Smooth muscle cell (in vitro differentiated cells): Measurements from ENCODE around the gene TRPT1. TPM values are rescaled to one million over a fixed set of nuclear protein-coding genes. Genes with fewer than 3 reads are reported as not detected.

Experiments used
- DNase-seq: peaks from one replicate; lab custom pipeline; 2025; ENCODE audit not compliant: unreplicated experiment; lab: John Stamatoyannopoulos, UW
- H2AFZ ChIP-seq: fragments of 200-600 bp; sonication (generic); 2 replicates; pipeline ENCODE4 v1.6.0; 2016; ENCODE audit warnings: antibody characterized with exemption, low read depth, mild to moderate bottlenecking
- H3F3A ChIP-seq: fragments of 200-600 bp; sonication (generic); 2 replicates; pipeline ENCODE4 v1.6.0; 2017; ENCODE audit warnings: antibody characterized with exemption, low read depth
- H3K27ac ChIP-seq: fragments of 200-600 bp; sonication (generic); 2 replicates; pipeline ENCODE4 v1.5.1; 2016; ENCODE audit warnings: low read depth, mild to moderate bottlenecking
- H3K27me3 ChIP-seq: fragments of 200-600 bp; sonication (generic); 2 replicates; pipeline ENCODE4 v1.6.1; 2016; ENCODE audit warnings: low read depth, mild to moderate bottlenecking
- H3K36me3 ChIP-seq: fragments of 200-600 bp; sonication (generic); 2 replicates; pipeline ENCODE4 v1.5.1; 2016; ENCODE audit warnings: low read depth
- H3K4me1 ChIP-seq: fragments of 200-600 bp; sonication (generic); 2 replicates; pipeline ENCODE4 v1.5.1; 2016; ENCODE audit warnings: low read depth
- H3K4me2 ChIP-seq: fragments of 200-600 bp; sonication (generic); 2 replicates; pipeline ENCODE4 v1.6.0; 2016; ENCODE audit warnings: mild to moderate bottlenecking
- H3K4me3 ChIP-seq: fragments of 200-600 bp; sonication (generic); 2 replicates; pipeline ENCODE4 v1.5.1; 2016; ENCODE audit warnings: mild to moderate bottlenecking
- H3K79me2 ChIP-seq: fragments of 200-600 bp; sonication (generic); 2 replicates; pipeline ENCODE4 v1.6.0; 2016; ENCODE audit warnings: low read depth, mild to moderate bottlenecking
- H3K9ac ChIP-seq: fragments of 200-600 bp; sonication (generic); 2 replicates; pipeline ENCODE4 v1.6.0; 2016; ENCODE audit warnings: low read depth
- H3K9me3 ChIP-seq: fragments of 200-600 bp; sonication (generic); replicated peaks from 2 replicates; pipeline ENCODE4 v1.5.1; 2016; ENCODE audit warnings: low read depth
- H4K20me1 ChIP-seq: fragments of 200-600 bp; sonication (generic); 2 replicates; pipeline ENCODE4 v1.6.0; 2016; ENCODE audit warnings: low read depth
- CTCF ChIP-seq: fragments of 200-600 bp; sonication (generic); IDR thresholded peaks from 2 replicates; pipeline ENCODE4 v1.5.1; 2017; ENCODE audit warnings: borderline replicate concordance, mild to moderate bottlenecking, antibody characterized with exemption; ENCODE audit not compliant: insufficient read depth, poor library complexity, severe bottlenecking
- WGBS: methylation state at CpG from one replicate; pipeline ENCODE4 v1.1.7; 2016; ENCODE audit warnings: low lambda C conversion rate; 5-methylcytosine and 5-hydroxymethylcytosine counted together
- polyA plus RNA-seq: library from polyadenylated mRNA; unstranded; fragments of >200 nt; fragmentation: Nextera tagmentation; extraction: Ambion mirVana; gene quantifications from 2 replicates; pipeline ENCODE4 v1.2.1, GENCODE V29; 2016
- total RNA-seq: library from RNA; depleted of rRNA; stranded (reverse); fragments of >200 nt; gene quantifications from 2 replicates; pipeline ENCODE4 v1.2.3, GENCODE V29; 2014

TRPT1 gene
- total and polyA plus RNA-seq, 2 experiments from 2014 or later: 52.6 to 65.6 TPM

- peak; percentile 71 for TF ChIP-seq CTCF
- no peak within 1 kb of the TSS for H3K27ac ChIP-seq
- peaks cover 25% of the 10 kb centered on the region for H4K20me1 ChIP-seq
- peak within 1 kb of the TSS; percentile 75 for H3K9ac ChIP-seq
- DNase-seq: peak; percentile 37
- H3K79me2 ChIP-seq: peaks cover 10% of the 10 kb centered on the region
- H3K36me3 ChIP-seq: no peaks in the 10 kb centered on the region
- H3K4me1 ChIP-seq: peaks cover 19% of the 10 kb centered on the region
- WGBS: 1% methylated on average over 17 of the region's 75 CpGs
- H3K27me3 ChIP-seq: no peaks in the 10 kb centered on the region
- H3K4me2 ChIP-seq: peak within 1 kb of the TSS; percentile 100
- H2AFZ ChIP-seq: peak within 1 kb of the TSS; percentile 86
- H3K4me3 ChIP-seq: peak within 1 kb of the TSS; percentile 92
- H3F3A ChIP-seq: no peaks in the 10 kb centered on the region
- H3K9me3 ChIP-seq: no peaks in the 10 kb centered on the region
Measured at GRCh38 chr11:64251016-64251752, 25.2 kb upstream of the TRPT1 start, which contains the start of gene PLCB3. TSS of gene PLCB3 (plus strand) at chr11:64251530. CDS start at chr11:64251650, 120 bp downstream.

- peaks cover 17% of the 10 kb centered on the region for H3K79me2 ChIP-seq
- H3K27me3 ChIP-seq: no peaks in the 10 kb centered on the region
- no peak for DNase-seq
- H3K4me1 ChIP-seq: peaks cover 19% of the 10 kb centered on the region
- WGBS: 5% methylated on average over 9 of the region's 13 CpGs
- H3K9me3 ChIP-seq: no peaks in the 10 kb centered on the region
- peaks cover 4% of the 10 kb centered on the region for H3F3A ChIP-seq
- no peaks in the 10 kb centered on the region for H3K36me3 ChIP-seq
- peak overlapping the region; percentile 86 for H2AFZ ChIP-seq
- no peak overlapping the region for H3K27ac ChIP-seq
- H3K4me3 ChIP-seq: peak overlapping the region; percentile 92
- no peak for TF ChIP-seq CTCF
- H3K9ac ChIP-seq: no peak overlapping the region
- peaks cover 26% of the 10 kb centered on the region for H4K20me1 ChIP-seq
- H3K4me2 ChIP-seq: peak overlapping the region; percentile 96
Measured at GRCh38 chr11:64250415-64251015, 24.5 kb upstream of the TRPT1 start.

- H3K27ac ChIP-seq: no peak overlapping the region
- H3K4me3 ChIP-seq: no peak overlapping the region
- no peak overlapping the region for H2AFZ ChIP-seq
- no peaks in the 10 kb centered on the region for H3K27me3 ChIP-seq
- H3K79me2 ChIP-seq: peaks cover 23% of the 10 kb centered on the region
- peaks cover 23% of the 10 kb centered on the region for H3K4me1 ChIP-seq
- H3K36me3 ChIP-seq: no peaks in the 10 kb centered on the region
- H3K9ac ChIP-seq: no peak overlapping the region
- no peaks in the 10 kb centered on the region for H3K9me3 ChIP-seq
- 87% methylated on average over 8 of the region's 8 CpGs for WGBS
- peaks cover 4% of the 10 kb centered on the region for H3F3A ChIP-seq
- DNase-seq: no peak
- TF ChIP-seq CTCF: no peak
- H3K4me2 ChIP-seq: no peak overlapping the region
- H4K20me1 ChIP-seq: peaks cover 33% of the 10 kb centered on the region
Measured at GRCh38 chr11:64249563-64250414, 23.8 kb upstream of the TRPT1 start.
